K562 (cell line): ENCODE results near the gene KIF20B. TPM values are rescaled to one million over a fixed set of nuclear protein-coding genes. Genes with fewer than 3 reads are reported as not detected.

Experiments
- ATAC-seq: fragments of 200-7000 bp; cut with Tn5 transposase; 3 replicates; pipeline ENCODE4 v1.9.1; 2020; ENCODE audit warnings: moderate library complexity
- BruUV-seq: library from RNA; stranded (reverse); fragments of 400-500 nt; replicated peaks from 2 replicates; lab custom pipeline; 2021; lab: Mats Ljungman, UMichigan
- CTCF ChIA-PET: fragments of 300-600 bp; formaldehyde crosslinking; extraction: SDS; loops from one replicate; lab custom pipeline; 2021; ENCODE audit warnings: low intra/inter-chr PET ratio; lab: Yijun Ruan, JAX
- POLR2A ChIA-PET: fragments of 300-600, 350-650 bp; sonication (Branson Sonifier 250); formaldehyde crosslinking; extraction: SDS; loops from one replicate; lab custom pipeline; 2021; ENCODE audit warnings: antibody characterized with exemption, inconsistent platforms; lab: Yijun Ruan, JAX
- DNase-seq, 4 experiments: peaks; one replicate each; pipeline versions ENCODE4 v3.0.0 to v3.0.0-alpha.2; 2011 to 2018; ENCODE audit warnings: low spot score in 3 of 4, mixed read lengths in 3 of 4; ENCODE audit errors: extremely low read depth in 1 of 4
- FAIRE-seq: peaks from 2 replicates; lab custom pipeline; 2011; peaks lifted over from hg19 to GRCh38; lab: Jason Lieb, UNC
- H2AFZ ChIP-seq: 2 replicates; pipeline ENCODE4 v1.6.0; 2011; ENCODE audit warnings: low read depth, low read length, control low read depth, inconsistent platforms
- H3K27ac ChIP-seq: fragments of 200-600 bp; 3 replicates; pipeline ENCODE4 v1.8.0; 2011; ENCODE audit warnings: low read depth, mild to moderate bottlenecking, control low read depth, inconsistent platforms, low read length, moderate library complexity, mixed read lengths; ENCODE audit errors: extremely low read depth
- H3K27me3 ChIP-seq, 2 experiments: fragments of 300-600 bp in 1 of 2; 2 replicates in 1 of 2; 3 replicates in 1 of 2; pipeline versions ENCODE4 v1.6.0 to v1.8.0; 2011; ENCODE audit warnings: inconsistent platforms in 2 of 2, low read length in 2 of 2, mild to moderate bottlenecking in 1 of 2, mixed read lengths in 1 of 2, moderate library complexity in 1 of 2; ENCODE audit not compliant: control insufficient read depth in 2 of 2, insufficient read depth in 2 of 2
- H3K36me3 ChIP-seq: fragments of 300-600 bp; 3 replicates; pipeline ENCODE4 v1.8.0; 2011; ENCODE audit warnings: mild to moderate bottlenecking, low read length, inconsistent platforms; ENCODE audit not compliant: control insufficient read depth, insufficient read depth
- H3K4me1 ChIP-seq, 2 experiments: fragments of 200-600 bp in 1 of 2; replicated peaks in 1 of 2; 2 replicates in 1 of 2; 3 replicates in 1 of 2; pipeline versions ENCODE4 v1.5.1 to v1.8.0; 2011; ENCODE audit warnings: inconsistent platforms in 2 of 2, low read length in 2 of 2, mild to moderate bottlenecking in 1 of 2, mixed read lengths in 1 of 2, moderate library complexity in 1 of 2; ENCODE audit not compliant: control insufficient read depth in 2 of 2, insufficient read depth in 2 of 2
- H3K4me2 ChIP-seq: 2 replicates; pipeline ENCODE4 v1.6.1; 2011; ENCODE audit warnings: low read length, control low read depth, inconsistent platforms, mixed read lengths; ENCODE audit not compliant: insufficient read depth
- H3K4me3 ChIP-seq: fragments of 200-600 bp; sonication (generic), shearing (Covaris generic); 2 replicates; pipeline ENCODE4 v1.5.1; 2016; ENCODE audit warnings: control low read depth, inconsistent platforms
- H3K79me2 ChIP-seq: fragments of 200-600 bp; 3 replicates; pipeline ENCODE4 v1.8.0; 2011; ENCODE audit warnings: low read length, inconsistent platforms; ENCODE audit not compliant: control insufficient read depth, insufficient read depth
- H3K9ac ChIP-seq, 2 experiments: 2 replicates each; pipeline versions ENCODE4 v1.6.0 to v1.6.1; 2011; ENCODE audit warnings: low read depth in 2 of 2, low read length in 2 of 2, control low read depth in 1 of 2, inconsistent platforms in 1 of 2, mild to moderate bottlenecking in 1 of 2, mixed read lengths in 1 of 2; ENCODE audit not compliant: insufficient read depth in 1 of 2
- H3K9me1 ChIP-seq: one replicate; pipeline ENCODE4 v1.6.0; 2011; ENCODE audit warnings: inconsistent platforms, mild to moderate bottlenecking, low read length, moderate library complexity; ENCODE audit not compliant: control insufficient read depth, insufficient read depth
- H3K9me3 ChIP-seq: replicated peaks from 2 replicates; pipeline ENCODE4 v1.5.1; 2011; ENCODE audit warnings: low read depth, low read length, inconsistent platforms; ENCODE audit not compliant: control insufficient read depth, insufficient read depth
- H4K20me1 ChIP-seq: replicated peaks from 2 replicates; pipeline ENCODE4 v1.6.1; 2011; ENCODE audit warnings: low read length, inconsistent platforms, mixed read lengths; ENCODE audit not compliant: control insufficient read depth, insufficient read depth
- DIDO1 ChIP-seq: fragments of 450-650 bp; IDR thresholded peaks from 2 replicates; pipeline ENCODE4 v1.6.1; 2016; ENCODE audit warnings: low read depth, missing biosample characterization, missing genetic modification characterization
- ELF2 ChIP-seq: fragments of 250-450 bp; sonication (Bioruptor Pico); IDR thresholded peaks from 2 replicates; pipeline ENCODE4 v1.5.0; 2021; ENCODE audit warnings: mild to moderate bottlenecking
- ILF3 ChIP-seq: fragments of 450-650 bp; IDR thresholded peaks from 2 replicates; pipeline ENCODE4 v1.6.1; 2018; ENCODE audit warnings: antibody characterized with exemption, mild to moderate bottlenecking, moderate library complexity, borderline replicate concordance
- MAZ ChIP-seq, 2 experiments: fragments of 450-650 bp in 1 of 2; sonication (generic) in 1 of 2; formaldehyde crosslinking; IDR thresholded peaks in 1 of 2; conservative IDR thresholded peaks in 1 of 2; 2 replicates each; pipeline versions ENCODE4 v1.4.0 to v1.5.0; 2020; ENCODE audit warnings: mild to moderate bottlenecking in 1 of 2, missing genetic modification reagents in 1 of 2
- MECOM ChIP-seq: fragments of 250-450 bp; sonication (Bioruptor Pico); IDR thresholded peaks from 2 replicates; pipeline ENCODE4 v1.8.0; 2022; ENCODE audit warnings: inconsistent platforms
- NR4A1 ChIP-seq, 2 experiments: fragments of 250-450 bp in 1 of 2; fragments of 450-650 bp in 1 of 2; sonication (Bioruptor Pico) in 1 of 2; IDR thresholded peaks; 2 replicates each; pipeline versions ENCODE4 v1.4.0 to v1.6.1; 2016 to 2020; ENCODE audit warnings: mild to moderate bottlenecking in 2 of 2, missing compliant biosample characterization in 1 of 2, missing genetic modification characterization in 1 of 2, moderate library complexity in 1 of 2
- RBM39 ChIP-seq: fragments of 200-400 bp; formaldehyde crosslinking; optimal IDR thresholded peaks from 2 replicates; pipeline ENCODE3; 2018; ENCODE audit warnings: low read depth, low read length
- U2AF1 ChIP-seq: fragments of 200-400 bp; formaldehyde crosslinking; optimal IDR thresholded peaks from 2 replicates; pipeline ENCODE3; 2017; ENCODE audit warnings: mild to moderate bottlenecking, low read depth, low read length, moderate library complexity
- ZNF134 ChIP-seq: fragments of 250-450 bp; sonication (Bioruptor Pico); conservative IDR thresholded peaks from 2 replicates; pipeline ENCODE4 v1.4.0; 2020
- ZNF282 ChIP-seq: sonication (generic); formaldehyde crosslinking; IDR thresholded peaks from 2 replicates; pipeline ENCODE4 v1.8.1; 2023; ENCODE audit warnings: missing genetic modification reagents
- ZNF408 ChIP-seq: fragments of 250-450 bp; sonication (Bioruptor Pico); IDR thresholded peaks from 2 replicates; pipeline ENCODE4 v1.4.0; 2020; ENCODE audit warnings: low read depth, mild to moderate bottlenecking, moderate library complexity
- ZNF75A ChIP-seq: fragments of 450-650 bp; formaldehyde crosslinking; IDR thresholded peaks from 2 replicates; pipeline ENCODE4 v1.4.0; 2020; ENCODE audit warnings: mild to moderate bottlenecking
- ZNF77 ChIP-seq: fragments of 250-450 bp; sonication (Bioruptor Pico); IDR thresholded peaks from 2 replicates; pipeline ENCODE4 v1.5.0; 2020
- WGBS: fragments of 100-300 bp; shearing (Covaris generic); methylation state at CpG from one replicate; pipeline ENCODE4 v1.1.6; 2016; ENCODE audit warnings: low coverage, mixed read lengths; ENCODE audit not compliant: insufficient coverage; ENCODE audit errors: missing lambda C conversion rate; 5-methylcytosine and 5-hydroxymethylcytosine counted together
- in situ Hi-C: fragments of 300-500 bp; cut with MboI; formaldehyde crosslinking; loops from 4 replicates; pipeline ENCODE4 v1.15.0; 2018; ENCODE audit warnings: inconsistent platforms, mixed read lengths
- intact Hi-C: fragments of 100-400 bp; cut with micrococcal nuclease; formaldehyde crosslinking; loops from 2 replicates; pipeline ENCODE4 v1.14.2; 2022
- polyA plus RNA-seq, 8 experiments: library from polyadenylated mRNA; depleted of rRNA in 4 of 8; stranded (reverse) in 5 of 8; unstranded in 3 of 8; fragments of >200 nt; fragmentation: Nextera tagmentation in 2 of 8; fragmentation: Illumina TruSeq in 1 of 8; extraction: Ambion mirVana in 2 of 8; extraction: Trizol in 1 of 8; gene quantifications; 2 replicates each; pipeline versions ENCODE4 v1.2.1 to v1.2.3, GENCODE V29; 2011 to 2014; ENCODE audit warnings: inconsistent platforms in 1 of 8, missing spikeins in 1 of 8
- total RNA-seq, 7 experiments: library from RNA; depleted of rRNA in 6 of 7; stranded (reverse); fragments of >200 nt in 6 of 7; fragmentation: Illumina TruSeq in 2 of 7; extraction: Trizol in 2 of 7; gene quantifications; 2 replicates each; pipeline versions ENCODE4 v1.2.1 to v1.2.3, GENCODE V29; 2011 to 2021; ENCODE audit warnings: low replicate concordance in 1 of 7
- TF ChIP-seq, protein P1 (sequence below): fragments of 150-350 bp; conservative IDR thresholded peaks from 2 replicates; pipeline ENCODE4 v1.6.1; 2014; ENCODE audit warnings: low read length

KIF20B gene
- total and polyA plus RNA-seq, 9 of the 15 experiments (the other 6 are each of a cell fraction or from before 2014, with no cell fraction given) = 18.6 to 56.5 (median 32.9) TPM

DNA sequence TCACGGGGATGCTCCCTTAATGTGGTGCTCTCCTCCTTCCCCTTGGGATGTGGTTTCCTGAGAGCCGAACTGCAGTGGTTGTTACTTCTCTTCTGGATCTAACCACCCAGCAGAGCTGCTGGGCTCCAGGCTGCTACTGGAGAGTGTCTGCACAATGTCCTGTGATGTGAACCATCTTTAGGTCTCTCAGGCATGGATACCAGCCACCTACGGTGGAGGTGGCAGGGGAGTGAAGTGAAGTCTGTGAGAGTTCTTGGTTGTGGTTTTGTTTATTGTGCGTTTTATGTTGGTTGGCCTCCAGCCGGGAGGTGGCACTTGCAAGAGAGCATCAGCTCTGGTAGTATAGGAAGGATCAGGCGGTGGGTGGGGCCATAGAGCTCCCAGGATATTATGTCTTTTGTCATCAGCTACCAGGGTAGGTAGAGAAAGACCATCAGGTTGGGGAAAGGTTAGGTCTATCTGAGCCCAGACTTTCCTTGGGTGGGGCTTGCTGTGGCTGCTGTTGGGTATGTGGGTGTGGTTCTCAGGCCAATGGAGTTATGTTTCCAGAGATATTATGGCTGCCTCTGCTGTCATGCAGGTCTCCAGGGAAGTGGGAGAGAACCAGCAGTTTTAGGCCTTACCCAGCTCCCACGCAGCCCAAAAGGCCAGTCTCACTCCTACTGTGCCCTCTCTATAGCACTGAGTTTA, 87.9 kb downstream of the KIF20B start:
- TF ChIP-seq, protein P1, sequence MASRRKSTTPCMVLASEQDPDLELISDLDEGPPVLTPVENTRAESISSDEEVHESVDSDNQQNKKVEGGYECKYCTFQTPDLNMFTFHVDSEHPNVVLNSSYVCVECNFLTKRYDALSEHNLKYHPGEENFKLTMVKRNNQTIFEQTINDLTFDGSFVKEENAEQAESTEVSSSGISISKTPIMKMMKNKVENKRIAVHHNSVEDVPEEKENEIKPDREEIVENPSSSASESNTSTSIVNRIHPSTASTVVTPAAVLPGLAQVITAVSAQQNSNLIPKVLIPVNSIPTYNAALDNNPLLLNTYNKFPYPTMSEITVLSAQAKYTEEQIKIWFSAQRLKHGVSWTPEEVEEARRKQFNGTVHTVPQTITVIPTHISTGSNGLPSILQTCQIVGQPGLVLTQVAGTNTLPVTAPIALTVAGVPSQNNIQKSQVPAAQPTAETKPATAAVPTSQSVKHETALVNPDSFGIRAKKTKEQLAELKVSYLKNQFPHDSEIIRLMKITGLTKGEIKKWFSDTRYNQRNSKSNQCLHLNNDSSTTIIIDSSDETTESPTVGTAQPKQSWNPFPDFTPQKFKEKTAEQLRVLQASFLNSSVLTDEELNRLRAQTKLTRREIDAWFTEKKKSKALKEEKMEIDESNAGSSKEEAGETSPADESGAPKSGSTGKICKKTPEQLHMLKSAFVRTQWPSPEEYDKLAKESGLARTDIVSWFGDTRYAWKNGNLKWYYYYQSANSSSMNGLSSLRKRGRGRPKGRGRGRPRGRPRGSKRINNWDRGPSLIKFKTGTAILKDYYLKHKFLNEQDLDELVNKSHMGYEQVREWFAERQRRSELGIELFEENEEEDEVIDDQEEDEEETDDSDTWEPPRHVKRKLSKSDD = no peak
- TF ChIP-seq ZNF134 (no peak), DIDO1 (tag) (no peak), ZNF75A (CRISPR knock-in tag) (no peak), ZNF408 (CRISPR knock-in tag) (no peak), NR4A1 (CRISPR knock-in tag; IDR thresholded peaks at IDR 0.05) (no peak), NR4A1 (tag; IDR thresholded peaks at IDR 0.05) (no peak), MAZ (CRISPR knock-in tag; conservative IDR thresholded peaks at IDR 0.05 in 1 of 2, IDR thresholded peaks at IDR 0.05 in 1 of 2) (no peak), ELF2 (no peak), MECOM (CRISPR knock-in tag) (no peak), U2AF1 (no peak), ILF3 (no peak), ZNF282 (CRISPR knock-in tag) (no peak), RBM39 (no peak), ZNF77 (CRISPR knock-in tag) (no peak)
- Histone ChIP-seq H3K9me3 (no peaks in the 10 kb centered on the region), H4K20me1 (no peaks in the 10 kb centered on the region), H3K9me1 (no peaks in the 10 kb centered on the region), H3K27ac (no peak overlapping the region), H3K4me1 (no peaks in the 10 kb centered on the region; a peak in 2 of 5 replicates), H3K36me3 (no peaks in the 10 kb centered on the region), H3K9ac (no peak overlapping the region), H2AFZ (peak overlapping the region; percentile 70), H3K27me3 (no peaks in the 10 kb centered on the region), H3K79me2 (no peaks in the 10 kb centered on the region), H3K4me3 (no peak overlapping the region), H3K4me2 (no peak overlapping the region)
- DNase-seq (peak in 1 of 4 experiments; percentile 34), FAIRE-seq (no peak), ATAC-seq (peak; percentile 72)
- intact Hi-C loops = no loop called here
- in situ Hi-C loops = no loop called here
- no TSS peak for BruUV-seq
- ChIA-PET CTCF (no interaction called here), POLR2A (no interaction called here)
- WGBS = 52% methylated on average over 6 of the region's 7 CpGs
